SIG-M5 (cell line): ENCODE data around the gene CDH7.

Experiments
- DNase-seq: peaks from one replicate; lab custom pipeline; 2025; lab: John Stamatoyannopoulos, UW

CDH7 gene

GRCh38 chr18:65767406-65767805 is 16.6 kb downstream of the CDH7 start:
- no peak for DNase-seq

- DNase-seq: no peak
Observed at GRCh38 chr18:65768120-65768778, 17.4 kb downstream of the CDH7 start.

DNA sequence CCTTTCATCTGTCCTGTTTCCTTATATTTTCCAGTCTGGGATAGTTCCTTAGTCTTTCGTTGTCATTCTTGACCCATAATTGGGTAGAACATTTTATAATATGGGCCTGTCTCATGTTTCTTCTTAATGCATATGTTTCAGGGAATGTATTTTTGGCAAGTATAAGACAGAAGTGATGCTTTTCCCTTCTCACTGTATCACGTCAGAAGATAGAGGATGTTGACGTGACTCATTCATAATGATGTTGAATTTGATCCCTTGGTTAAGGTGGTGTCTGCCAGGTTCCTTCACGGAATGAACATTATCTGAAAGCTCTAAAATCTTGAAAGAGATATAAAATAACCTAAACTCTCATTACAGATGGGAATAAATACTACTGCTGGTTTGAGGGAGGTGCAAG is 18.8 kb downstream of the CDH7 start:
- DNase-seq: no peak

- no peak for DNase-seq
Observed at GRCh38 chr18:65786474-65786873, 35.7 kb downstream of the CDH7 start.

DNA sequence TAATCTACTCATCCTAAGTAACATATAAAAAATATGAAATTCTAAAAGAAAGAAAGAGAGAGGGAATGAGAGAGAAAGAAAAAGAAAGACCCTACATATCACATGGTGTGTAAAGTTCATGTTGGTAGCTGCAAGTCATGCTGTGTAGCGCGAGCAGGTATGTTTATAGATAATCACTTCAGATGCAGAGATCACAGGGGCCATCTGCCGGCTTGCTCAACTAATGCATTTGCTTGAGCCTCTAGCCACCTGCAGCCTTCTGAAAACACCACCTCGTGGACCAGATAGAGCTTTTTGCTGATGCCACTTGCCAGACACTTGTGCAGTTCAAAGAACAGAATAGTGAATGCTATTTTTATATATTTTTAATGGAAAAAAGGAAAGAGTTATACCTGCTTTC is 37.6 kb downstream of the CDH7 start:
- no peak for DNase-seq

- no peak for DNase-seq
Observed at GRCh38 chr18:65790604-65791003, 39.8 kb downstream of the CDH7 start.

DNA sequence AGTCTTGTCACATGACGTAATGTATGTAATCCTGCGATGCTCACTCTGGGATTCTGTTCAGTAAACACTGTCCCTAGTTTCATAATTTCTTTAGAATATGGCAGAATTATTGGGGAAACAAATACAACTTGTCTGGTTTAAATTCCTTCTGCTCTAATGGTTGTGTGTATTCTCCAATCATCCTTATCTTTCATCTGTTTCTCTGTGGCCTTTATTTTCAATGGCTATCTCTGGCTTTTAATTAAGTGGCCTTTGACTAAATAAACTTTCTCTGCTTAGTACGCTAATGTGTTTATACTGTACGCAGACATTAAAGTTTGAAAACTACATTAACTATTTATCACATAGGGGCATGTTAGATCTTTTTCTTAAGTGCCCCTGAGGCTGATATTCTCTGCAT is 40.9 kb downstream of the CDH7 start:
- no peak for DNase-seq

DNA sequence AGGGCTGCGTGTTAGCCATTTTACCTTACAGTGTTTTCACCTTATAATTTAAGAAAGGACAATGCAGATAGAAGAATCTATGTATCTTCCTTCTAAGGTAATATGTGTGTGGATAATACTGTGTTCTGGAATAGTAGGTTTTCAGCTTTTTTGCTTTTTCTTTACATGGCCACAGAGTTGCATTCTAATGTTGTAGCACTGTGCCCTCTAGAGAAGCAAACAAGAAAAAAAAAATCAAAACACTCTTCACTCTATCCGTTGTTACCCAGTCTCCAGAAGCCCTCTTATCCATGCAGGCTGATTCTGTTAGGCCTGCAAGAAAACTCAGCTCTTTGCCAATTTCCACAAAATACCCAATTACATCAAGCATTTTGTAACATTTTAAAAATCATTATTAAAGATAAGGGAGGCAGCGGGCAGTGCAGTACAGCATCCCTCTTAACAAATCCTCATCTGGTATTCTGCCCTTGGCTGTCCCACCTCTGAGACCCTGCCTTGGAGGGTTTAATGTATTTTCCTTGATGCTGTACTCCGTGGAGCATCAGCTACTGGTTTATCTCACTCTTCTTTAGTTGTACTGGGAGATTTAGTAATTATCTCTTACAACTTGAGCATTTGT is 41.8 kb downstream of the CDH7 start:
- DNase-seq: no peak

GRCh38 chr18:65808759-65809158 is 57.9 kb downstream of the CDH7 start:
- DNase-seq: no peak

DNA sequence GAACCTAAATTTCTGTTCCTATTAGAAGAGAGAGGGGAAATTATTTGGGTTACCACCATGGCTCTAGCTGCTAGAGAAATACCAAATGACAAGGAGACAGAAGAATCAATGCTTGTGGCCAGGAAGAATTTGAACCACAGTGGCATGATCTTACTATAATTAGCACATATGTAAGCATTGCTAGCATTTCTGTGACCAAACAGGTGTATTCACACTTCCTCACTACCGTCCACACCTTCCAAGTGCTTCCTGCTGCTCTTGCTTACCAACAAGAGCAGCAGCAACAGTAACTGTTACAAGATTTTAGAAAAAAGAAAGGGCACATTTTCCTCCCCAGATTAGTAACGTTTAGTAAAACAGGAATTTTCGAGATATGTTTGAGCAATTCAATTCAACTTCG is 60.5 kb downstream of the CDH7 start:
- DNase-seq: no peak

- no peak for DNase-seq
Observed at GRCh38 chr18:65815506-65815905, 64.7 kb downstream of the CDH7 start.

DNA sequence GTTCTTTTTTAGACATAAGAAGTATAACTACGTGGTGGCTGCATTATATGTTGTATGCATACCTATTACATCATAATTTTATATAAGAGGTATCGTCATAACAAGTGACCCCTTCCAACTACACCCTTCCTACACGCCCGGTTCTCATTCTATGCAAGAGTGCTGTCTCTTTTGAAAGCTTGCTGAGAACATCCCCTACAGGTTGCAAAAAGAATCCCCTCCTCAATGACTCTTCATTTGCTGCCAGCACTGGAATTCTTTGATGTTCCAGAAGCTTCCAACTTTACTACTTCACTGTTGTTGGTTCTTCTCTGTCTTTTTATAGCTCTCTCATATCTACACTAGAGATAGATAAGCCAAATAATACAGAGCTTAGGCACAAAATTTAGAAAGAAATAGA is 66.4 kb downstream of the CDH7 start:
- no peak for DNase-seq

- DNase-seq: no peak
Observed at GRCh38 chr18:65821911-65822310, 71.1 kb downstream of the CDH7 start.

DNA sequence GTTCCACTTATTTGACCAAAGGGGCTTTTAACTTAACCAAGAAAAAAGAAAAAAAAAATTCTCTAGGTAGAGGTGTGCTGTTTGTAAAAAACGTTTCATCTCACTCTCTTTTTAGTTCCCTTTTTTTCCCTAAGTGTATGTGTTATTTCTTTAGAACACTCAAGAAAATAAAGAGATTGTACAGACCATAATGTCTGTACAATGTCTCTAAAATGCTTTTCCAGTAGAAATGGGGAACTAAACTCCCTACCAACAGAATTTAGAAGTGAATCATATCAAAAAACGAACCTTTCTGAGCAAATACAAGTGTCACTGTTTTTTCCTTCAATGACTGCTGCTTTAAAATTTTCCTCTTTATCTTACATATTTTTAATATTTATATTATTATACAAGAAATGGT is 72.0 kb downstream of the CDH7 start:
- DNase-seq: no peak

GRCh38 chr18:65827444-65827843 is 76.6 kb downstream of the CDH7 start:
- no peak for DNase-seq

- no peak for DNase-seq
Observed at GRCh38 chr18:65835881-65836280, 85.1 kb downstream of the CDH7 start.

DNA sequence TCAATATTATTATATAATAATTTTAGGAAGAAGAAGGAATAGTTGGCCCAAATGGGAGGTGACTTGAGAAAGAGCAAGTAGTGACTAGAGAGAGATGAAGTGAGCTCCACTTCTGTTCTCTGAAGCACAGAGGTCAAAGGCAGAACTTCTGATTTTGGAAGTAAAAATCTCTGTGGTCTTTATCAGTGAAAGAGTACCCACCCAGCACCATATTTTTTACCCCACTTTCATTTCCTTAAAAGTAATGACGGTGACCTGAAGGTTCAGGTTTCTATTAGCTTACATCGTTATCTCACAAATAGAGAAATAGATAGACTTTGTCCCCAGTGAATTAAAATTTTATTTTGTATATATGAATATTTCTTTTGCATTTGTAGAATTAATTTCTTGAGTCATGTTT is 95.3 kb downstream of the CDH7 start:
- no peak for DNase-seq

- DNase-seq: no peak
Observed at GRCh38 chr18:65852273-65852672, 101.5 kb downstream of the CDH7 start.

GRCh38 chr18:65859075-65859474 is 108.3 kb downstream of the CDH7 start:
- no peak for DNase-seq

- no peak for DNase-seq
Observed at GRCh38 chr18:65869527-65869926, 118.7 kb downstream of the CDH7 start.

DNA sequence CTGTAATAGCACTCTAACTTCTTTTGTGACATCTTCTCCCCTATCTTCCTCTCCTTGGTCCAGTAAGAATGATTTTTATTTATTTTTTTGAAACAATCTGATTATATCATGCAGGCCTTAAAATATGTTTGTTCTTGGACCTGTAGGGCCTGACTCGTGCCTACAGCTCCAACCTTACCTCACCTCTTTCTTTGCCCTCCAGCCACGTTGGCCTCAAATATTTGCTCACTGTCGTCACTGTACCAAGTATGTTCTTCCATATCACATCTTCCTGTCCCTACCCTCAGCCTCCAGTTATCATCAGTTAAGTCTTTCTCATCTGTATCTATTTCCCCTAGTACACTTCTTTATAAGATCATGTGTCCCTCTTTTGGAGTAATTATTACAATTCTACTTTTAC is 125.5 kb downstream of the CDH7 start:
- DNase-seq: no peak

GRCh38 chr18:65897292-65897691 is 146.5 kb downstream of the CDH7 start:
- DNase-seq: no peak

GRCh38 chr18:65901522-65901921 is 150.7 kb downstream of the CDH7 start:
- no peak for DNase-seq

GRCh38 chr18:65906621-65907034 is 155.8 kb downstream of the CDH7 start:
- DNase-seq: no peak
